ENCODE data around the gene SLC9A9.

The SLC9A9 gene

GRCh38 chr3:143600756-143601718 lies 247.2 kb downstream of the SLC9A9 start:
- no peak overlapping the region for H3K4me3 ChIP-seq
- no peaks in the 10 kb centered on the region for H3K27me3 ChIP-seq
- no peaks in the 10 kb centered on the region for H4K20me1 ChIP-seq

GRCh38 chr3:143597774-143598652 lies 250.3 kb downstream of the SLC9A9 start:
- Histone ChIP-seq H3K27me3 (no peaks in the 10 kb centered on the region), H3K27ac (no peak overlapping the region), H3K4me3 (no peak overlapping the region), H3K9me3 (no peaks in the 10 kb centered on the region), H3K4me2 (no peak overlapping the region), H4K20me1 (no peaks in the 10 kb centered on the region), H3K9ac (no peak overlapping the region), H3K36me3 (no peaks in the 10 kb centered on the region), H3K4me1 (peaks cover 18% of the 10 kb centered on the region; the same call in 1 of the 2 replicates)
- TF ChIP-seq Cebpa-rat (IDR thresholded peaks at IDR 0.05) = no peak

More at GRCh38 chr3:143600756-143601718, 247.2 kb downstream of the SLC9A9 start:
- no peaks in the 10 kb centered on the region for H3K36me3 ChIP-seq
- no peak for TF ChIP-seq Cebpa-rat (IDR thresholded peaks at IDR 0.05)
- H3K9me3 ChIP-seq = no peaks in the 10 kb centered on the region
- peak overlapping the region; percentile 19; the same call in 1 of the 2 replicates for H3K4me2 ChIP-seq
- no peak overlapping the region for H3K9ac ChIP-seq
- H3K27ac ChIP-seq = no peak overlapping the region
- H3K4me1 ChIP-seq = peaks cover 26% of the 10 kb centered on the region

- Histone ChIP-seq H3K4me3 (no peak overlapping the region), H3K27ac (no peak overlapping the region), H3K4me2 (no peak overlapping the region), H3K9me3 (no peaks in the 10 kb centered on the region), H3K36me3 (no peaks in the 10 kb centered on the region), H3K27me3 (no peaks in the 10 kb centered on the region), H3K9ac (no peak overlapping the region), H3K4me1 (peaks cover 18% of the 10 kb centered on the region; the same call in 1 of the 2 replicates), H4K20me1 (no peaks in the 10 kb centered on the region)
- no peak for TF ChIP-seq Cebpa-rat (IDR thresholded peaks at IDR 0.05)
Observed at GRCh38 chr3:143596957-143597642, 251.2 kb downstream of the SLC9A9 start.

GRCh38 chr3:143595456-143596077 lies 252.7 kb downstream of the SLC9A9 start:
- Histone ChIP-seq H3K4me2 (0 out of 2 replicates have a peak overlapping the region, but pooled peaks have one; percentile 4), H3K9me3 (no peaks in the 10 kb centered on the region)
- TF ChIP-seq Cebpa-rat (IDR thresholded peaks at IDR 0.05) = no peak

GRCh38 chr3:143594206-143594605 lies 254.1 kb downstream of the SLC9A9 start:
- H3K27me3 ChIP-seq = no peaks in the 10 kb centered on the region
- no peak overlapping the region for H3K4me3 ChIP-seq
- peaks cover 7% of the 10 kb centered on the region; the same call in 1 of the 2 replicates for H3K4me1 ChIP-seq
- no peak for TF ChIP-seq Cebpa-rat (IDR thresholded peaks at IDR 0.05)
- no peak overlapping the region for H3K4me2 ChIP-seq
- H3K9ac ChIP-seq = no peak overlapping the region
- no peak overlapping the region for H3K27ac ChIP-seq
- no peaks in the 10 kb centered on the region for H3K36me3 ChIP-seq
- H4K20me1 ChIP-seq = no peaks in the 10 kb centered on the region
- no peaks in the 10 kb centered on the region for H3K9me3 ChIP-seq

More at GRCh38 chr3:143595456-143596077, 252.7 kb downstream of the SLC9A9 start:
- H3K36me3 ChIP-seq = no peaks in the 10 kb centered on the region
- no peaks in the 10 kb centered on the region for H4K20me1 ChIP-seq
- no peaks in the 10 kb centered on the region for H3K27me3 ChIP-seq
- H3K9ac ChIP-seq = no peak overlapping the region
- no peak overlapping the region for H3K27ac ChIP-seq
- H3K4me1 ChIP-seq = peaks cover 10% of the 10 kb centered on the region; the same call in 1 of the 2 replicates
- H3K4me3 ChIP-seq = no peak overlapping the region

GRCh38 chr3:143590660-143591059 lies 257.6 kb downstream of the SLC9A9 start:
- Histone ChIP-seq H3K4me2 (no peak overlapping the region), H4K20me1 (no peaks in the 10 kb centered on the region), H3K9me3 (no peaks in the 10 kb centered on the region), H3K27me3 (no peaks in the 10 kb centered on the region), H3K27ac (no peak overlapping the region), H3K36me3 (no peaks in the 10 kb centered on the region), H3K4me3 (no peak overlapping the region), H3K4me1 (peaks cover 34% of the 10 kb centered on the region), H3K9ac (no peak overlapping the region)
- no peak for TF ChIP-seq Cebpa-rat (IDR thresholded peaks at IDR 0.05)

GRCh38 chr3:143586576-143586975 lies 261.7 kb downstream of the SLC9A9 start:
- peaks cover 40% of the 10 kb centered on the region for H3K4me1 ChIP-seq
- peak overlapping the region; percentile 76 for H3K4me2 ChIP-seq
- H3K36me3 ChIP-seq = no peaks in the 10 kb centered on the region
- no peak for TF ChIP-seq Cebpa-rat (IDR thresholded peaks at IDR 0.05)
- 0 out of 2 replicates have a peak overlapping the region, but pooled peaks have one; percentile 17 for H3K9ac ChIP-seq
- H3K27me3 ChIP-seq = no peaks in the 10 kb centered on the region
- H3K4me3 ChIP-seq = peak overlapping the region; percentile 27; the same call in 1 of the 2 replicates
- H3K27ac ChIP-seq = peak overlapping the region; percentile 69
- no peaks in the 10 kb centered on the region for H4K20me1 ChIP-seq
- no peaks in the 10 kb centered on the region for H3K9me3 ChIP-seq

- no peak for TF ChIP-seq Cebpa-rat (IDR thresholded peaks at IDR 0.05)
- H4K20me1 ChIP-seq = no peaks in the 10 kb centered on the region
- peak overlapping the region; percentile 27; the same call in 1 of the 2 replicates for H3K4me3 ChIP-seq
- H3K27me3 ChIP-seq = no peaks in the 10 kb centered on the region
- H3K9me3 ChIP-seq = no peaks in the 10 kb centered on the region
- peaks cover 40% of the 10 kb centered on the region for H3K4me1 ChIP-seq
- H3K36me3 ChIP-seq = no peaks in the 10 kb centered on the region
- H3K27ac ChIP-seq = peak overlapping the region; percentile 69
- 0 out of 2 replicates have a peak overlapping the region, but pooled peaks have one; percentile 17 for H3K9ac ChIP-seq
- peak overlapping the region; percentile 76 for H3K4me2 ChIP-seq
Observed at GRCh38 chr3:143585720-143586456, 262.4 kb downstream of the SLC9A9 start.
